GM19467 (cell line): ENCODE data around the gene IFNA2.
A peak's percentile ranks its signal among the peaks of the same experiment; 100 is the strongest.
"Not testable (repeated sequence)": the region's sequence is repeated elsewhere in the genome, so short reads cannot be mapped to it uniquely, and the experiment has no call there.

Source experiments
- ATAC-seq: cut with Tn5 transposase; IDR thresholded peaks from one replicate; pipeline ENCODE4 v1.9.1; 2021; ENCODE audit warnings: mild to moderate bottlenecking, moderate library complexity; ENCODE audit not compliant: unreplicated experiment

The IFNA2 gene

GRCh38 chr9:21385131-21385670 lies at the start of gene IFNA2:
TSS of gene IFNA2 (minus strand) at chr9:21385398. CDS start at chr9:21385329, 69 bp downstream.
- ATAC-seq: no peak

DNA sequence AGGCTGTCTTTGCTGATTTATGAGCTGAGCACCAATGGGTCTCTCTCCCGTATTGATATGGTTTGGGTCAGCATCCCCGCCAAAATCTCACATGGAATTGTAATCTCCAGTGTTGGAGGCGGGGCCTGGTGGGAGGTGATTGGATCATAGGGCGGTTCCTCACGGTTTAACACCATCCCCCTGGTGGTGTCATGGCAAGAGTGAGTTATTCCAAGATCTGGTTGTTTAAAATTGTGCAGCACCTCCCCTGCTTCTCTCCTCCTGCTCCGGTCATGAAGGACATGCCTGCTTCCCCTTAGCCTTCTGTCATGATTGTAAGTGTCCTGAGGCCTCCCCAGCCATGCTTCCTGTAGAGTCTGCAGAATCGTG lies 49.8 kb upstream of the IFNA2 start:
- not testable (repeated sequence) for ATAC-seq

GRCh38 chr9:21434202-21435014 lies 49.2 kb upstream of the IFNA2 start:
- no peak for ATAC-seq

DNA sequence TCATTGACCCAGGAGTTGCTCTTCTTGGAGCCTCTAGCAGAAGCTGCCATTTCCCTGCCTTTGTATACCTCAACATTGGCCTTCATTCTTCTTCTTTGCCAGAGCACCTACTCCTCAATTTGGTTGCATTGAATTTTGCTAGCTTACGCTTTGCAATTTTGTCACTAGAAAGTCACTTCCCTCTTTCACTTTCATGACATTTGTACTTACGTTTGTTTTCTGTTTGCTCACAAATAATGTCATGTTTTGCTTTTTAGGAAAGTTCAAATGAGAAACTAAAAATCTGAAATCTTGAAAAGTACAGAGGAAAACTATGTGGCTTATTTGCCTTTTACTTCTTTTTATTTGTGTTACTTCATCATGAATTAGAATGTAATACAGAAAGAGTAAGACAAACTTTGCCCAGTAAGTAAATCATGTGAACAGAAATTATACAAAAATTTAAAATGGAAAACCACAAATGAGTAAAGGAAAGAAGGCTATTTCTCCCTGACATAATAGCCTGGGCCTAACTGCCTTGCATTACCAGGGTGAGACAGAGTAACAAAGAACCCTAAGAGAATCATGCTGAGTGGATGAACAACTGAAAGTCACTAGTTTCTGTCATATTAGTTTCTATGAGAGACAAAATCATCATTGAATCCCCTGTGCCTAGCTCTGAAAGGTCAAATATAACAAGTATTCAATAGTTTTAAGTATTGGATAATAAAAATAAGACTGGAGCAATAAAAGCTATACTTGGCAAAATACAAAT lies 47.7 kb upstream of the IFNA2 start:
- ATAC-seq: peak; percentile 61

GRCh38 chr9:21429191-21429590 lies 44.0 kb upstream of the IFNA2 start:
- no peak for ATAC-seq

GRCh38 chr9:21428235-21428634 lies 43.0 kb upstream of the IFNA2 start:
- no peak for ATAC-seq

GRCh38 chr9:21415493-21416267 lies 30.5 kb upstream of the IFNA2 start:
- ATAC-seq: no peak

- ATAC-seq: no peak
Measured at GRCh38 chr9:21414220-21414940, 29.2 kb upstream of the IFNA2 start.

DNA sequence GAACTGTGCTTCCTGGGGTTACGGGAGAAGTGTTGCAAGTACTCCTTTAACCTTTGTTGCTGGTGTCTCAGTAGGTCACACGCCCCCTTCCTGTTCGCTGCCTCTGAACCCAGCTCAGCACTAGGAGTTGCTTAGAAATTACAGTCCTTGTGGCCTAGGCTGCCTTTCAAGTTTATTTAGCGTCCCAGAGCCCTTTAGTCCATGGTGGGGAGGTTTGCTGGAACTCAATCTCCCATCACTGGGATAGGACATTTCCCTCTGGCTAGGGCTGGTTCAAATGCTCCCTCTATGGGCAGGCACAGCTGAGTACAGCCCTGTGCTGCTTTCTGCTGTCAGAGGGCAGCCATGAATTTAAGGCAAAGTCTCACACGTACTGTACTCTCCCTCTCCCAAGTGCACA lies 28.4 kb upstream of the IFNA2 start:
- ATAC-seq: no peak

GRCh38 chr9:21413151-21413550 lies 28.0 kb upstream of the IFNA2 start:
- no peak for ATAC-seq

- no peak for ATAC-seq
Measured at GRCh38 chr9:21412107-21412506, 26.9 kb upstream of the IFNA2 start.

DNA sequence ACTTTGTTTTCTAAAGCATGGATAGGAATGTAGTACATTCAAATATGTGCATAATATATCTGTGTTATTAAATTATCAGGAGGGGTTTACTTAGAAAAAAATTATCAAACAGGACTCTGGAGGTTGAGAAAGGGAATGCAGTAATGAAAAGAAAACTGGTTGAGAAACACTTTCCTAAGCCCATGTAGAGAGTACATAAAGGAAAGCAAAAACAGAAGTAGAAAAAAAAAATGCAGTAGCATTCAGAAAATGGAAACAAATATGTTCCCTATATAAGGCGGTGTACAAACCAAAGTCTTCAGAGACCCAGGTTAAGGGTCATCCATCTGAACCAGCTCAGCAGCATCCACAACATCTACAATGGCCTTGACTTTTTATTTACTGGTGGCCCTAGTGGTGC lies 23.6 kb upstream of the IFNA2 start, which contains the start of gene IFNA8:
Gene IFNA8, plus strand, starts transcription at position 301 of the 400 bp plus-strand sequence. Its CDS starts 60 bp downstream, at position 361.
- ATAC-seq: no peak

DNA sequence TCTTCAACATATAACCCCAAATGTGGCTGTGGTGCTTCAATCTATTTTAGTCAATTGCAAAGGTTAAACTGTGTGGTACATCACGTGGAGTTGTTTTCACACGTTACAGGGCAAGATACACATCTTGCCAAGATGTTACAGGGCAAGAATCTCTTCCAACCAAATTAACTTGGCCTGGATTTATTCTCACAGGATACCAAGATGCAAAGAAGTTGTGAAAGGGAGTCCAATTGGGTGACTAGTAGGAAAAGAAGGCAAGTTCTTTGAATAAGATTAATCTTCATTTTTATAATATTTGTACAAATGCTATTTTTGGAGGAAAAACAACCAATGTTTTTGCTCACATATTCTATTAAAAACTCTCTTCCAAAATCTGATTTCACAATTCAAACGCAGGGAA lies 18.9 kb upstream of the IFNA2 start:
- no peak for ATAC-seq

- peak; percentile 65 for ATAC-seq
Measured at GRCh38 chr9:21402386-21403251, 17.4 kb upstream of the IFNA2 start.

DNA sequence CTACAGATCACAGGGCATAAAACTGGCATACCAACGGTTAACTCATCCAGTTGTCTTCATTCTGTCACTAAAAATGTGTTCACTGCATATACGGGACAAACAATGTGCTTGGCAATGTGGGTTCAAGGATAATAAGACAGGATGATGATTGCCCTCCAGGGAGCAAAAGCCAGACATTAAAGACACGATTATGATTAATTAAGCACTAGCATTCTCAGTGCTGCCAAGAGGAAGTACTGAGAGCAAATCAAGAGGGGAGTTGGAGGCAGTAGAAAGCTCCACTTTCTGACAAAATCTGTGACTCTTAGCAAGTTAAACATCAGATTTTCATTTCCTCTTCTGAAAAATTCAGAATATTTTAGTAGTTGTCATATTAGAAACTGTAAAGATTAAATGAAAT lies 14.8 kb upstream of the IFNA2 start:
- no peak for ATAC-seq

DNA sequence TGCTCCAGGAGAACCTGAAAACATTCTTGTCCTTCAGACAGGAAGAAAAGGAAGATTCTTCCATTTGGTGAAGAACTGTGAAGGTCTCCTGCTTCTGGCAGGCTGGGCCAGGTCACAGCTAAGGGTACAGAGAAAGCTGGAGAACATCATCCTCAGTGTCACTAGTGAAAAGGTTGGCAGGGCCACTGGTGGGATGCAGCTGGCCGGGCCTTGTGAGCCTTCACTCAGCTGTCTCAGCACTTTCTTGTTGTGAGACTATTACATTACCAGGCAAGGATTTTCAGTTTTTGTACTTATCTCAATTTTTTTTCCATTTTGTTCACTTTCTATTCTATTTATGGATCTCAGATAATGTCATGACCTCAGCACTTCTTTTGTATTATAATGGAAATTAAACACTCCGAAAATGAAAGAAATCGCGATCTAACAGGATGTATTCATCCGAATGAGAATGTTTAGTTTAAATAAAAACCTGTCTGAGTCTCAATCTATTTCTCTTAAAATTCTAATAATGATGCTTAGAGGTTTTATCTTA lies 13.8 kb upstream of the IFNA2 start:
- ATAC-seq: no peak

- ATAC-seq: peak; percentile 60
Measured at GRCh38 chr9:21395778-21396717, 10.8 kb upstream of the IFNA2 start.

GRCh38 chr9:21392270-21392669 lies 7.1 kb upstream of the IFNA2 start:
- ATAC-seq: peak; percentile 86
